SJSA1 (cell line): ENCODE results near the gene UBAP1L. TPM values are rescaled to one million over a fixed set of nuclear protein-coding genes. Genes with fewer than 3 reads are reported as not detected.
A peak's percentile ranks its signal among the peaks of the same experiment; 100 is the strongest.
"Not testable (repeated sequence)": the region's sequence is repeated elsewhere in the genome, so short reads cannot be mapped to it uniquely, and the experiment has no call there.

Experiments
- DNase-seq, 2 experiments: peaks; one replicate each; pipeline ENCODE4 v3.0.0-alpha.2; 2015 to 2020; ENCODE audit warnings: low spot score in 2 of 2, low read depth in 1 of 2
- H3K27ac ChIP-seq: fragments of 250-450 bp; sonication (Bioruptor Pico); 2 replicates; pipeline ENCODE4 v1.5.1; 2020; ENCODE audit warnings: mild to moderate bottlenecking, moderate library complexity
- H3K27me3 ChIP-seq: fragments of 250-450 bp; sonication (Bioruptor Pico); replicated peaks from 2 replicates; pipeline ENCODE4 v1.5.1; 2020; ENCODE audit warnings: mild to moderate bottlenecking, moderate library complexity
- H3K36me3 ChIP-seq: fragments of 250-450 bp; sonication (Bioruptor Pico); 2 replicates; pipeline ENCODE4 v1.5.1; 2020; ENCODE audit warnings: mild to moderate bottlenecking
- H3K4me1 ChIP-seq: fragments of 250-450 bp; sonication (Bioruptor Pico); replicated peaks from 2 replicates; pipeline ENCODE4 v1.6.1; 2021; ENCODE audit warnings: mild to moderate bottlenecking
- H3K4me3 ChIP-seq: fragments of 250-450 bp; sonication (Bioruptor Pico); 2 replicates; pipeline ENCODE4 v1.5.1; 2020; ENCODE audit warnings: mild to moderate bottlenecking
- H3K9me3 ChIP-seq: fragments of 250-450 bp; sonication (Bioruptor Pico); replicated peaks from 2 replicates; pipeline ENCODE4 v1.5.1; 2020; ENCODE audit warnings: mild to moderate bottlenecking
- total RNA-seq: library from RNA; depleted of rRNA; stranded (reverse); fragments of >200 nt; shearing (Covaris generic); gene quantifications from 2 replicates; pipeline ENCODE4 v1.2.3, GENCODE V29; 2014; rRNA removed

UBAP1L gene
- total RNA-seq, 1 experiment from 2014 or later: 0.87 TPM

GRCh38 chr15:65048241-65048640 lies 66.8 kb downstream of the UBAP1L start:
- peaks cover 54% of the 10 kb centered on the region for H3K36me3 ChIP-seq
- no peaks in the 10 kb centered on the region for H3K27me3 ChIP-seq
- H3K9me3 ChIP-seq: no peaks in the 10 kb centered on the region
- no peak overlapping the region for H3K4me3 ChIP-seq
- H3K4me1 ChIP-seq: peaks cover 61% of the 10 kb centered on the region
- no peak for DNase-seq
- no peak overlapping the region for H3K27ac ChIP-seq

GRCh38 chr15:65044724-65045481 lies 70.1 kb downstream of the UBAP1L start, which contains the start of gene SLC51B:
Gene SLC51B (plus strand): TSS chr15:65045387. CDS start chr15:65050005, 4,618 bp downstream.
- DNase-seq: no peak
- Histone ChIP-seq H3K36me3 (peaks cover 33% of the 10 kb centered on the region), H3K27me3 (no peaks in the 10 kb centered on the region), H3K27ac (no peak within 1 kb of the TSS), H3K4me3 (no peak within 1 kb of the TSS), H3K9me3 (no peaks in the 10 kb centered on the region), H3K4me1 (peaks cover 48% of the 10 kb centered on the region)

- H3K36me3 ChIP-seq: peaks cover 26% of the 10 kb centered on the region
- H3K4me3 ChIP-seq, H3K27me3 ChIP-seq, H3K27ac ChIP-seq, H3K9me3 ChIP-seq: not testable (repeated sequence)
- peaks cover 41% of the 10 kb centered on the region for H3K4me1 ChIP-seq
- DNase-seq: peak in 1 of 2 experiments; percentile 38
Observed at GRCh38 chr15:65044218-65044617, 70.8 kb downstream of the UBAP1L start.

GRCh38 chr15:65042776-65043327 lies 72.1 kb downstream of the UBAP1L start:
- no peak for DNase-seq
- H3K36me3 ChIP-seq: peaks cover 17% of the 10 kb centered on the region
- H3K4me3 ChIP-seq: no peak overlapping the region
- H3K9me3 ChIP-seq: no peaks in the 10 kb centered on the region
- H3K4me1 ChIP-seq: peaks cover 31% of the 10 kb centered on the region
- no peaks in the 10 kb centered on the region for H3K27me3 ChIP-seq
- no peak overlapping the region for H3K27ac ChIP-seq

Other genes with a start within 250 kb of the UBAP1L start
- 1.3 and 3.3 TPM in 2 replicates for gene ANKDD1A, start 203.3 kb downstream of the UBAP1L start, total RNA-seq
- 41.8 and 49.0 TPM in 2 replicates for gene SPG21, start 125.3 kb downstream of the UBAP1L start, total RNA-seq
- 22.1 and 30.4 TPM in 2 replicates for gene MTFMT, start 85.6 kb downstream of the UBAP1L start, total RNA-seq
- gene SLC51B, start 69.8 kb downstream of the UBAP1L start, total RNA-seq: 1.1 TPM in 1 of 2 replicates, not detected in the other
- 175 and 181 TPM in 2 replicates for gene RASL12, start 47.2 kb downstream of the UBAP1L start, total RNA-seq
- not detected in 2 replicates for gene KBTBD13, start 38.5 kb downstream of the UBAP1L start, total RNA-seq
- gene PDCD7, start 18.6 kb upstream of the UBAP1L start, total RNA-seq: 25.8 and 29.4 TPM in 2 replicates
- 22.6 and 33.2 TPM in 2 replicates for gene CLPX, start 70.1 kb upstream of the UBAP1L start, total RNA-seq
- gene CILP, start 96.3 kb upstream of the UBAP1L start, total RNA-seq: not detected in 2 replicates
- 3.0 and 7.4 TPM in 2 replicates for gene PARP16, start 171.7 kb upstream of the UBAP1L start, total RNA-seq
- gene RNU5A-1, start 180.9 kb upstream of the UBAP1L start, total RNA-seq: not detected in 2 replicates
- gene RNU5B-1, start 189.5 kb upstream of the UBAP1L start, total RNA-seq: not detected in 2 replicates